Upper lobe of left lung (tissue), 6 donors: ENCODE results near the gene ADD3. TPM values are rescaled to one million over a fixed set of nuclear protein-coding genes. Genes with fewer than 3 reads are reported as not detected.

ENCODE experiments used
- ATAC-seq, 2 donors: fragments of 200-7000 bp; cut with Tn5 transposase; one replicate each; pipeline ENCODE4 v1.9.1; 2022; ENCODE audit warnings: mild to moderate bottlenecking in 2 of 2, moderate library complexity in 2 of 2; ENCODE audit not compliant: low FRiP score in 2 of 2
- DNase-seq, 2 donors: peaks; one replicate each; pipeline ENCODE4 v3.0.0-alpha.2; 2019 to 2020
- H3K27ac ChIP-seq, 4 donors: fragments of 200-600 bp; sonication (generic); one replicate each; pipeline ENCODE4 v1.5.1; 2016 to 2019
- H3K27me3 ChIP-seq, 4 donors: fragments of 200-600 bp; sonication (generic); one replicate each; pipeline ENCODE4 v1.5.1; 2017 to 2019
- H3K36me3 ChIP-seq, 4 donors: fragments of 200-600 bp; sonication (generic); one replicate each; pipeline ENCODE4 v1.5.1; 2016 to 2019
- H3K4me1 ChIP-seq, 4 donors: fragments of 200-600 bp; sonication (generic); one replicate each; pipeline ENCODE4 v1.5.1; 2018 to 2019
- H3K4me3 ChIP-seq, 4 donors: fragments of 200-600 bp; sonication (generic); one replicate each; pipeline ENCODE4 v1.5.1; 2017 to 2019; ENCODE audit warnings: mild to moderate bottlenecking in 2 of 4, moderate library complexity in 1 of 4
- H3K9me3 ChIP-seq, 4 donors: fragments of 200-600 bp; sonication (generic); one replicate each; pipeline ENCODE4 v1.5.1; 2018 to 2019
- CTCF ChIP-seq, 6 experiments: fragments of 450-650 bp in 4 of 6; fragments of 200-600 bp in 2 of 6; sonication (generic) in 2 of 6; IDR thresholded peaks; one replicate each; pipeline ENCODE4 v1.5.1; 2016 to 2019; ENCODE audit warnings: antibody characterized with exemption in 6 of 6
- EP300 ChIP-seq, 4 donors: sonication (generic); formaldehyde crosslinking; IDR thresholded peaks; one replicate each; pipeline ENCODE4 v1.5.1; 2017; ENCODE audit warnings: antibody characterized with exemption in 4 of 4, control low read depth in 2 of 4
- POLR2A ChIP-seq, 4 donors: fragments of 450-650 bp; IDR thresholded peaks; one replicate each; pipeline ENCODE4 v1.5.1; 2016 to 2017; ENCODE audit warnings: antibody characterized with exemption in 4 of 4, mild to moderate bottlenecking in 2 of 4
- POLR2AphosphoS5 ChIP-seq, 2 donors: sonication (generic); formaldehyde crosslinking; IDR thresholded peaks; one replicate each; pipeline ENCODE4 v1.5.1; 2017; ENCODE audit warnings: antibody characterized with exemption in 2 of 2
- WGBS, 2 donors: methylation state at CpG; one replicate each; pipeline ENCODE4 v1.1.5; 2017 to 2018; 5-methylcytosine and 5-hydroxymethylcytosine counted together
- total RNA-seq, 6 donors: library from RNA; depleted of rRNA in 4 of 6; stranded (reverse); fragments of >200 nt in 4 of 6; gene quantifications; one replicate each; pipeline versions ENCODE4 v1.1.0 to v1.2.1, GENCODE V29; 2016 to 2021
- donor health status: DM: no; HTN: no; CAD: no; lungs with moderate emphysema.
- donor health status: DM: no; HTN: yes; CAD: no; lungs with severe emphysema.

ADD3 gene
- total RNA-seq, 6 donors from 2014 or later = 34.1 to 229 (median 61.0) TPM

GRCh38 chr10:110034596-110034995, 26.8 kb downstream of the ADD3 start:
- TF ChIP-seq CTCF (IDR thresholded peaks at IDR 0.05) (no peak), POLR2A (IDR thresholded peaks at IDR 0.05) (no peak)
- no peaks in the 10 kb centered on the region for H3K9me3 ChIP-seq
- peaks cover 13 to 30% (median 22%) of the 10 kb centered on the region in 4 donors for H3K4me1 ChIP-seq
- no peaks in the 10 kb centered on the region for H3K36me3 ChIP-seq
- 49 to 51% methylated on average over 2 of the region's 2 CpGs for WGBS, 2 donors
- no peaks in the 10 kb centered on the region for H3K27me3 ChIP-seq
- no peak for DNase-seq
- H3K27ac ChIP-seq = no peak overlapping the region
- no peak for ATAC-seq
- no peak overlapping the region for H3K4me3 ChIP-seq

GRCh38 chr10:110035070-110035921, 27.5 kb downstream of the ADD3 start:
- no peak for DNase-seq
- TF ChIP-seq EP300 (IDR thresholded peaks at IDR 0.05) (no peak), POLR2AphosphoS5 (IDR thresholded peaks at IDR 0.05) (no peak), CTCF (IDR thresholded peaks at IDR 0.05) (no peak), POLR2A (IDR thresholded peaks at IDR 0.05) (no peak)
- H3K36me3 ChIP-seq = no peaks in the 10 kb centered on the region
- H3K27ac ChIP-seq = no peak overlapping the region
- ATAC-seq = no peak
- H3K9me3 ChIP-seq = no peaks in the 10 kb centered on the region
- H3K4me3 ChIP-seq = no peak overlapping the region
- WGBS, 2 donors = 92 to 94% methylated on average over 9 of the region's 9 CpGs
- peaks cover 13 to 30% (median 23%) of the 10 kb centered on the region in 4 donors for H3K4me1 ChIP-seq
- no peaks in the 10 kb centered on the region for H3K27me3 ChIP-seq

GRCh38 chr10:110036640-110037039, 28.9 kb downstream of the ADD3 start:
- H3K36me3 ChIP-seq = no peaks in the 10 kb centered on the region
- H3K27me3 ChIP-seq = no peaks in the 10 kb centered on the region
- no peak overlapping the region for H3K4me3 ChIP-seq
- ATAC-seq = no peak
- H3K27ac ChIP-seq = no peak overlapping the region
- no peaks in the 10 kb centered on the region for H3K9me3 ChIP-seq
- 87 to 90% methylated on average over 3 of the region's 3 CpGs for WGBS, 2 donors
- TF ChIP-seq POLR2A (IDR thresholded peaks at IDR 0.05) (no peak), POLR2AphosphoS5 (IDR thresholded peaks at IDR 0.05) (no peak), EP300 (IDR thresholded peaks at IDR 0.05) (no peak), CTCF (IDR thresholded peaks at IDR 0.05) (no peak)
- DNase-seq = no peak
- H3K4me1 ChIP-seq = peaks cover 13 to 32% (median 24%) of the 10 kb centered on the region in 4 donors

- Histone ChIP-seq H3K27me3 (no peaks in the 10 kb centered on the region), H3K36me3 (no peaks in the 10 kb centered on the region), H3K4me1 (peaks cover 0 to 14% (median 7%) of the 10 kb centered on the region in 4 donors), H3K4me3 (no peak overlapping the region), H3K9me3 (no peaks in the 10 kb centered on the region), H3K27ac (no peak overlapping the region)
- ATAC-seq = no peak
- no peak for DNase-seq
- TF ChIP-seq EP300 (IDR thresholded peaks at IDR 0.05) (no peak), POLR2A (IDR thresholded peaks at IDR 0.05) (no peak)
Observed at GRCh38 chr10:110039254-110039653, 31.5 kb downstream of the ADD3 start.

- no peak overlapping the region for H3K27ac ChIP-seq
- no peak for TF ChIP-seq POLR2AphosphoS5 (IDR thresholded peaks at IDR 0.05)
- TF ChIP-seq EP300 (IDR thresholded peaks at IDR 0.05) = no peak
- TF ChIP-seq POLR2A (IDR thresholded peaks at IDR 0.05) = no peak
- no peak for TF ChIP-seq CTCF (IDR thresholded peaks at IDR 0.05)
- H3K4me3 ChIP-seq = no peak overlapping the region
- no peaks in the 10 kb centered on the region for H3K36me3 ChIP-seq
- 81 to 92% methylated on average over 1 of the region's 1 CpG for whole genome bisulfite sequencing, 2 donors
- H3K9me3 ChIP-seq = no peaks in the 10 kb centered on the region
- no peak for ATAC-seq
- no peaks in the 10 kb centered on the region for H3K27me3 ChIP-seq
- no peak for DNase-seq
- H3K4me1 ChIP-seq = peaks cover 0 to 12% (median 6%) of the 10 kb centered on the region in 4 donors
Observed at GRCh38 chr10:110040108-110040507, 32.3 kb downstream of the ADD3 start.
